ELR (cell line): ENCODE measurements around the gene CDX2.

Experiments used
- DNase-seq: peaks from one replicate; pipeline ENCODE4 v3.0.0-alpha.2; 2015; ENCODE audit warnings: low read depth

Gene CDX2

DNA sequence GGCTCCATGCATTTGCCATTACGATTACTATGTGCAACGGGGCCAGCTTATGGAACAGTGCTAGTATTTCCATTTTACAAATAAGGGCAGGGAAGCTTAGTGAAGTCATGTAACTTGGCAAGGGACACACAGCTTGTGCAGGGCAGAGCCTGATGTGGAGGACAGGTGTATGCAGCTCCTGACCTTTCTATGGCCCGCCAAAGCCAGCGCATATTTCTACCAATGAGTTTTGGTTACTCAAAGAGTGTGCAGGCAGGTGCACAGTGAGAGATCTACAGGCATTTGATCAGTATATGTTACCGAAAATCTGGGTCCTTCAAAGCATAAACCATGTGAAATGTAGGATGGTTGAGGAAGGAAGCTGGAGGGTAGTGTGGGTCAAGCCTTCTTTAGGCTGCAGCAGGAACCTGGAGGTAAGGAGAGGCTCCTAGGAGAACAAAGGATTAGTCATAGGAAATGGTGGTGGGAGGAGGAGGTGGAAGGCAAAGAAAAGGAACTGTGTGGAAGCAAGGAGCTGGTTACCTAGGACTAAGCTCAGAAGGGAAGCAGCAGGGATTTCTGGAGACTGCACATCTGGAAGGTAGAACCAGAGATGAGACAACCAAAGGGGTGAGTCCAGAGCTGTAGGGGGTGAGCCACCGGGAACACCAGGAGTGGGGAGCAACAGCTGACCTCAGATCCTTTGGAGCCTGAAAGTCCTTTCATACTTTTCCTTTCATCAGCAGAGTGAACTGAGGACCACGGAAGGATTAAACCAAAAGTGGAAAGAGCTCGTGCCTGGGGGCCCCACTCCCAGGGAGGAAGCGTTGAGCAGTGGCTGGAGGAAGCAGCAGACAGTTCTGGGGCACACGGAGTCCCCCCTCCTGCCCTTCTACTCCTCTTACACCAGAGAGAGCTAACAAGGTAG is 53.6 kb downstream of the CDX2 start:
- DNase-seq: no peak

DNA sequence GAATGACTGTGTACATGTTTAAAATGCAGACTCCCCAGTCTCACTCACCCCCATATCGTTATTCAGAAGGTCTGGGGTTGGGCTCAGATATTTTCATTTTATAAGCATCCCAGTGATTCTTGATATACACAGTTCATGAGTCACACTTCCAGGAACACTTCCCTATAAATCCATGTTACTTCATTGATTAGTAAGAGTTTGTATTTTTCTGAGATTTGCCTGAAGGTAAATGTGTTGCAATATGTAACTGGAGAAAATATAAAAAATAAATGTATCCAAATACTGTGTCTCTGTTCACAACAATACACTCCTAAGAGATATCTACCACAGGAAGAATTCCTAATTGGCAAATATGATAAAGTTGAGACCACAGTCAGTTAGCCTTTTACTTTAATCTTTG is 56.0 kb downstream of the CDX2 start:
- DNase-seq: no peak

DNA sequence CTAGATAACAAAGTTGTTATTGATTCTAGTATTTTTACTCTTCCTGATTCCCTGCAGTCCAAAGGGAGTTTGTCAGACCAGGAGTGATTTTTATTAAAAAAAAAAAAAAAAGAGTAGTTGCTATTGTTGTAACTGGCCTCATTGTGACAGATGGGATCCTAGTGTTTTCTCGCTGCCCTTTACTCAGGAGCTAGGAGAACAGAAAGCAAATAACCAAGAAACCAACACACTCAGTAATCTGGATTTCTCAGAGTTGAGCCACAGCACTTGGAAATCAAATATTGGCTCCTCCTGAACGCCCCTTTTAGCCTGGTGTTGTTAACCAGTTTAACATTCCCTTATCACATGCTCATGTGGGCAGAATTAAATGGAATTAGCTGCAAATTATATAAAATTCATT is 57.6 kb downstream of the CDX2 start:
- no peak for DNase-seq
